Loucy (cell line): Measurements from ENCODE around the gene MAST4.

Source experiments
- CTCF ChIP-seq: fragments of 200-600 bp; sonication (generic); conservative IDR thresholded peaks from 2 replicates; pipeline ENCODE4 v1.5.1; 2014; ENCODE audit warnings: mild to moderate bottlenecking, antibody characterized with exemption, low read length
- EZH2phosphoT487 ChIP-seq: fragments of 200-600 bp; IDR thresholded peaks from 2 replicates; pipeline ENCODE4 v1.6.1; 2018; ENCODE audit warnings: antibody characterized with exemption, mild to moderate bottlenecking, moderate library complexity, borderline replicate concordance

- TF ChIP-seq CTCF (no peak), EZH2phosphoT487 (no peak)
Observed at GRCh38 chr5:67178966-67179365, 582.8 kb downstream of the MAST4 start.
